Activated naive CD8-positive, alpha-beta T cell treated with anti-CD3 and anti-CD28 coated beads for 36 hours (primary cell): ENCODE measurements around the gene BCL2A1. TPM values are rescaled to one million over a fixed set of nuclear protein-coding genes. Genes with fewer than 3 reads are reported as not detected.

Experiments
- total RNA-seq, 2 experiments: library from RNA; stranded (reverse); gene quantifications; one replicate each; pipeline ENCODE4 v1.2.3, GENCODE V29; 2021

BCL2A1 gene
- total RNA-seq, 2 experiments from 2014 or later: 91.4 to 94.3 TPM

Other genes starting within 250 kb of the BCL2A1 start
- gene MTHFS, start 74.2 kb downstream of the BCL2A1 start, total RNA-seq: 10 to 100 TPM; 33.3 to 33.7 TPM
- gene ZFAND6, start 88.5 kb upstream of the BCL2A1 start, total RNA-seq: 10 to 100 TPM; 25.5 to 28.7 TPM
- 10 to 100 TPM; 45.0 to 49.0 TPM for gene FAH, start 181.8 kb upstream of the BCL2A1 start, total RNA-seq